ENCODE results near the gene PPP5C.

DNA sequence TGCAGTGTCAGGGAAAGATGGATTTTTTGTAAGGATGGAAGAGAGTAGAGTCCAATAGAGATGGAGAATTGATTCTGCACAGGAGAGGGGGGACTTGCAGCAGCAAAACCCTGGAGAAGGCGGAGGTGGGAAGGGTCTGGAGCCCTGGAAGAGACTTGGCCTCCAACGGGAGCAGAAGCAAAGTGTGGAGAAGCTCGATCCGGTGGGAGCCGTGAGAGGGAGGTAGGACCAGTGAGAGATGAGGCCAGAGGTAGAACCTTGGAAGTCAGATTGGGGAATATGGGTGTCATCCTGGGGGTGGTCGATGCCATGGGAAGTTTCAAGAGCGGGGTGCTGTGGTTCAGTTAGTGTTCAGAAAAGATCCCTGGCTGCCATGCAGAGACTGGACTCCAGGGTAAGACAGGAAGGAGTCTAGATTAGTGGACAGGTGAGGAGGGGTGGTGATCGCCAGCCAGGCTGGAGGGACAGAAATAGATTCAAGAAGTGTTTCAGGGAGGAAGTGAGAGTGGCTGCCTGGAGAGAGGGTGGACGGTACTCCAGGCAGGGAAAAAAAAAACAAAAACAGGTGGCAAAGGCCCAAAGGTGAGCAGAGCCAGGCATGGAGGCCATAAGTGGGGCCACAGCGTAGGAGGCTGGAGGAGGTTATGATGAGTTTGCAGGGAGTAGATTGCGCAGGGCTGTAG, 2.6 kb downstream of the PPP5C start:
- TF ChIP-seq, protein P1, sequence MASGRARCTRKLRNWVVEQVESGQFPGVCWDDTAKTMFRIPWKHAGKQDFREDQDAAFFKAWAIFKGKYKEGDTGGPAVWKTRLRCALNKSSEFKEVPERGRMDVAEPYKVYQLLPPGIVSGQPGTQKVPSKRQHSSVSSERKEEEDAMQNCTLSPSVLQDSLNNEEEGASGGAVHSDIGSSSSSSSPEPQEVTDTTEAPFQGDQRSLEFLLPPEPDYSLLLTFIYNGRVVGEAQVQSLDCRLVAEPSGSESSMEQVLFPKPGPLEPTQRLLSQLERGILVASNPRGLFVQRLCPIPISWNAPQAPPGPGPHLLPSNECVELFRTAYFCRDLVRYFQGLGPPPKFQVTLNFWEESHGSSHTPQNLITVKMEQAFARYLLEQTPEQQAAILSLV (tag; IDR thresholded peaks at IDR 0.05) = no peak
- TF ChIP-seq POLR2AphosphoS5 (IDR thresholded peaks at IDR 0.05; ENCODE audit: control insufficient read depth, insufficient read depth, low read depth, low read length) (no peak), BRD4 (IDR thresholded peaks at IDR 0.05) (no peak), HEY1 (CRISPR knock-in tag; IDR thresholded peaks at IDR 0.05; ENCODE audit: borderline replicate concordance) (no peak), NR1H2 (CRISPR knock-in tag; IDR thresholded peaks at IDR 0.05) (no peak), BHLHE40 (IDR thresholded peaks at IDR 0.05; ENCODE audit: low read length) (no peak), SAFB2 (IDR thresholded peaks at IDR 0.05; ENCODE audit: borderline replicate concordance, low read depth, low read length, severe bottlenecking) (no peak), CHD2 (IDR thresholded peaks at IDR 0.05; ENCODE audit: low read depth, low read length) (no peak), ZNF644 (tag; IDR thresholded peaks at IDR 0.05; ENCODE audit: low read depth) (no peak), SREBF1 (IDR thresholded peaks at IDR 0.05; ENCODE audit: borderline replicate concordance, low read depth, low read length) (no peak), PCBP2 (IDR thresholded peaks at IDR 0.05; ENCODE audit: low read depth, low read length, poor library complexity, severe bottlenecking) (no peak)
- TF ChIP-seq, protein P2, sequence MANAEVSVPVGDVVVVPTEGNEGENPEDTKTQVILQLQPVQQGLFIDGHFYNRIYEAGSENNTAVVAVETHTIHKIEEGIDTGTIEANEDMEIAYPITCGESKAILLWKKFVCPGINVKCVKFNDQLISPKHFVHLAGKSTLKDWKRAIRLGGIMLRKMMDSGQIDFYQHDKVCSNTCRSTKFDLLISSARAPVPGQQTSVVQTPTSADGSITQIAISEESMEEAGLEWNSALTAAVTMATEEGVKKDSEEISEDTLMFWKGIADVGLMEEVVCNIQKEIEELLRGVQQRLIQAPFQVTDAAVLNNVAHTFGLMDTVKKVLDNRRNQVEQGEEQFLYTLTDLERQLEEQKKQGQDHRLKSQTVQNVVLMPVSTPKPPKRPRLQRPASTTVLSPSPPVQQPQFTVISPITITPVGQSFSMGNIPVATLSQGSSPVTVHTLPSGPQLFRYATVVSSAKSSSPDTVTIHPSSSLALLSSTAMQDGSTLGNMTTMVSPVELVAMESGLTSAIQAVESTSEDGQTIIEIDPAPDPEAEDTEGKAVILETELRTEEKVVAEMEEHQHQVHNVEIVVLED (CRISPR knock-in tag; IDR thresholded peaks at IDR 0.05) = no peak
- TF ChIP-seq, protein P3, sequence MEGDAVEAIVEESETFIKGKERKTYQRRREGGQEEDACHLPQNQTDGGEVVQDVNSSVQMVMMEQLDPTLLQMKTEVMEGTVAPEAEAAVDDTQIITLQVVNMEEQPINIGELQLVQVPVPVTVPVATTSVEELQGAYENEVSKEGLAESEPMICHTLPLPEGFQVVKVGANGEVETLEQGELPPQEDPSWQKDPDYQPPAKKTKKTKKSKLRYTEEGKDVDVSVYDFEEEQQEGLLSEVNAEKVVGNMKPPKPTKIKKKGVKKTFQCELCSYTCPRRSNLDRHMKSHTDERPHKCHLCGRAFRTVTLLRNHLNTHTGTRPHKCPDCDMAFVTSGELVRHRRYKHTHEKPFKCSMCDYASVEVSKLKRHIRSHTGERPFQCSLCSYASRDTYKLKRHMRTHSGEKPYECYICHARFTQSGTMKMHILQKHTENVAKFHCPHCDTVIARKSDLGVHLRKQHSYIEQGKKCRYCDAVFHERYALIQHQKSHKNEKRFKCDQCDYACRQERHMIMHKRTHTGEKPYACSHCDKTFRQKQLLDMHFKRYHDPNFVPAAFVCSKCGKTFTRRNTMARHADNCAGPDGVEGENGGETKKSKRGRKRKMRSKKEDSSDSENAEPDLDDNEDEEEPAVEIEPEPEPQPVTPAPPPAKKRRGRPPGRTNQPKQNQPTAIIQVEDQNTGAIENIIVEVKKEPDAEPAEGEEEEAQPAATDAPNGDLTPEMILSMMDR (IDR thresholded peaks at IDR 0.05 in 2 of 3, conservative IDR thresholded peaks at IDR 0.05 in 1 of 3; ENCODE audit: insufficient read depth in 2 of 3, low read depth in 1 of 3, low read length in 3 of 3) = no peak
